Choroid plexus epithelial cell (primary cell): ENCODE measurements around the gene KLHL18.
"Not testable (repeated sequence)": the region's sequence is repeated elsewhere in the genome, so short reads cannot be mapped to it uniquely, and the experiment has no call there.

Experiments used
- DNase-seq: peaks from one replicate; pipeline ENCODE4 v3.0.0-alpha.2; 2010; ENCODE audit warnings: low read depth
- H3K4me3 ChIP-seq: 2 replicates; pipeline ENCODE4 v1.5.1; 2011; ENCODE audit warnings: low read depth, mild to moderate bottlenecking, control low read depth, low read length, moderate library complexity
- CTCF ChIP-seq: conservative IDR thresholded peaks from 2 replicates; pipeline ENCODE4 v1.5.1; 2011; ENCODE audit warnings: low read depth, mild to moderate bottlenecking, control low read depth, inconsistent platforms, low read length, moderate library complexity

Gene KLHL18

GRCh38 chr3:47247131-47248064 lies 35.3 kb upstream of the KLHL18 start:
- no peak for DNase-seq
- TF ChIP-seq CTCF: no peak
- H3K4me3 ChIP-seq: no peak overlapping the region

GRCh38 chr3:47250309-47251060 lies 32.3 kb upstream of the KLHL18 start:
- peak; percentile 52 for TF ChIP-seq CTCF
- peak; percentile 30 for DNase-seq
- H3K4me3 ChIP-seq: no peak overlapping the region

DNA sequence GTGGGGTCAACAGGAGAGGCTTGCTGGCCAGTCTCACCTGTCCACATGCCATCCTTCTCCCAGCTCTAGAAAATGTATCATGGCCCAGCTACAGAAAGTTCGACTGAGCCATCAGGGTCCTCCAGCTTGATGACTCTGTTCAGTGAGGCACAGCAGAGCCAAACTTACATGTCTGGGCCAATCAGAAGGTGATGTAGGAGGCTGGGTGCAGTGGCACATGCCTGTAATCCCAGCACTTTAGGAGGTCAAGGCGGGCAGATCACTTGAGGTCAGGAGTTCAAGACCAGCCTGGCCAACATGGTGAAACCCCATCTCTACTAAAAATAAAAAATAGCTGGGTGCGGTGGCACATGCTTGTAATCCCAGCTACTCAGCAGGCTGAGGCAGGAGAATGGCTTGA lies 31.7 kb upstream of the KLHL18 start:
- DNase-seq, H3K4me3 ChIP-seq: not testable (repeated sequence)

- DNase-seq: no peak
- no peak for TF ChIP-seq CTCF
- no peak overlapping the region for H3K4me3 ChIP-seq
Observed at GRCh38 chr3:47251689-47252088, 31.1 kb upstream of the KLHL18 start.

- DNase-seq, H3K4me3 ChIP-seq: not testable (repeated sequence)
Observed at GRCh38 chr3:47256331-47256730, 26.4 kb upstream of the KLHL18 start.

DNA sequence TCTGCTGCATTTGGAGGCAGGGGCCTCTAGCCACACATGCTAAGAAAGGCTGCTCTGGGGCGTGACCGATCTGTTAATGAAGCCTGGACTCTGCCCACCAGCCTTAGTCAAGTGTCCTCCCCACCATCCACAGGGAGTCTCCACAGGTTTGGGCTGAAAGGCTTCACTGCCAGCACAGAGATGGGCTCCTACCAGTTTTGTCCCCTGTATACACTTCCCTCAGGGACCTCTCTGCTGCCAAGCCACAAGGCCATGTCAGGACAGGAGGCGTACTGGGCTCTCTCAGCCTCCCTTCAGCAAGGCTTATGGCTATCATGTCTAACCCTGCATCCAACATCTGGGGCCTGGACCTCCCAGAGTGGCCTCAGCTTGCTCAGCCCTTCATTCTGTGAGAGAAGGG lies 23.6 kb upstream of the KLHL18 start:
- TF ChIP-seq CTCF: no peak
- H3K4me3 ChIP-seq: no peak overlapping the region
- DNase-seq: no peak

DNA sequence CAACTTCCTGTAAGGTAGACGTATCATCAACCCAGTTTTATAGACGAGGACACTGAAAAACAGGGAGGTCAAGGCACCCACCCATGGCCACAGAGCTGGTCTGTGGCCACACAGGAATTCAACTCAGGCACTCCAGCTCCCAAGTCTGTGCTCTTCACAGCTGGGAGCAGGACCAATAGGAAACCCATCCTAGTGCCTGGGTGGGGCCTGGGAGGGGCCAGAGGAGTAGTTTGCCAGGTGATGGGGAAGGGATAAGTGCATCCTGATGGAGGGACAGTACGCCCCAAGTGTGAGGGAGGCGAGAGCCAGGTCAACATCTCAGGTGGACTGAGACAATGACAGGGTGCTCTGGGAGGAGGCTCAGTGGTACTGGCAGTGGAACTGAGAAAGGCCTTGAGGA lies 22.1 kb upstream of the KLHL18 start:
- H3K4me3 ChIP-seq: no peak overlapping the region
- no peak for TF ChIP-seq CTCF
- no peak for DNase-seq

GRCh38 chr3:47261301-47261700 lies 21.4 kb upstream of the KLHL18 start:
- no peak overlapping the region for H3K4me3 ChIP-seq
- DNase-seq: no peak
- no peak for TF ChIP-seq CTCF
